H9 (cell line): ENCODE data around the gene CEP120. TPM values are rescaled to one million over a fixed set of nuclear protein-coding genes. Genes with fewer than 3 reads are reported as not detected.
"Not testable (repeated sequence)": the region's sequence is repeated elsewhere in the genome, so short reads cannot be mapped to it uniquely, and the experiment has no call there.

Source experiments
- DNase-seq: peaks from one replicate; pipeline ENCODE4 v3.0.0-alpha.2; 2017
- H2AFZ ChIP-seq: one replicate; pipeline ENCODE4 v1.6.1; 2013; ENCODE audit warnings: mild to moderate bottlenecking, low read length, control low read depth, moderate library complexity
- H2AK5ac ChIP-seq: 2 replicates; pipeline ENCODE4 v1.6.1; 2013; ENCODE audit warnings: low read length, control low read depth, mixed read lengths; ENCODE audit not compliant: insufficient read length
- H2BK120ac ChIP-seq: one replicate; pipeline ENCODE4 v1.6.1; 2013; ENCODE audit warnings: low read depth, mild to moderate bottlenecking, low read length, control low read depth, inconsistent platforms; ENCODE audit not compliant: poor library complexity, severe bottlenecking
- H2BK12ac ChIP-seq: 2 replicates; pipeline ENCODE4 v1.6.1; 2013; ENCODE audit warnings: low read length, control low read depth, mixed read lengths, low read depth; ENCODE audit not compliant: insufficient read length
- H2BK15ac ChIP-seq: 2 replicates; pipeline ENCODE4 v1.6.1; 2013; ENCODE audit warnings: low read depth, low read length, control low read depth
- H2BK20ac ChIP-seq: one replicate; pipeline ENCODE4 v1.6.1; 2013; ENCODE audit warnings: low read depth, mild to moderate bottlenecking, low read length, control low read depth, inconsistent platforms; ENCODE audit not compliant: poor library complexity, severe bottlenecking
- H2BK5ac ChIP-seq: 2 replicates; pipeline ENCODE4 v1.6.1; 2013; ENCODE audit warnings: low read length, control low read depth, mixed read lengths; ENCODE audit not compliant: insufficient read length
- H3K14ac ChIP-seq: 2 replicates; pipeline ENCODE4 v1.6.1; 2013; ENCODE audit warnings: low read length, control low read depth; ENCODE audit not compliant: insufficient read depth
- H3K18ac ChIP-seq: 2 replicates; pipeline ENCODE4 v1.6.1; 2013; ENCODE audit warnings: low read depth, mild to moderate bottlenecking, mixed read lengths, low read length, control low read depth; ENCODE audit not compliant: insufficient read length
- H3K23ac ChIP-seq: 2 replicates; pipeline ENCODE4 v1.6.1; 2013; ENCODE audit warnings: low read length, control low read depth, mixed read lengths, low read depth; ENCODE audit not compliant: insufficient read length
- H3K23me2 ChIP-seq: 2 replicates; pipeline ENCODE4 v1.6.1; 2013; ENCODE audit warnings: low read depth, mild to moderate bottlenecking, mixed read lengths, low read length, control low read depth; ENCODE audit not compliant: insufficient read length, poor library complexity, severe bottlenecking
- H3K27ac ChIP-seq: 2 replicates; pipeline ENCODE4 v1.5.1; 2013; ENCODE audit warnings: low read length, control low read depth, mixed read lengths, low read depth; ENCODE audit not compliant: insufficient read length
- H3K27me3 ChIP-seq: 2 replicates; pipeline ENCODE4 v1.6.1; 2013; ENCODE audit warnings: low read length, control low read depth, inconsistent platforms; ENCODE audit not compliant: insufficient read depth
- H3K4ac ChIP-seq: 2 replicates; pipeline ENCODE4 v1.6.1; 2013; ENCODE audit warnings: low read depth, mild to moderate bottlenecking, control low read depth, inconsistent platforms, low read length, moderate library complexity
- H3K4me1 ChIP-seq: 2 replicates; pipeline ENCODE4 v1.6.1; 2013; ENCODE audit warnings: low read length, control low read depth, inconsistent platforms; ENCODE audit not compliant: insufficient read depth
- H3K4me2 ChIP-seq: 2 replicates; pipeline ENCODE4 v1.6.1; 2013; ENCODE audit warnings: low read length, control low read depth, mixed read lengths; ENCODE audit not compliant: insufficient read length, insufficient read depth
- H3K56ac ChIP-seq: 2 replicates; pipeline ENCODE4 v1.6.1; 2013; ENCODE audit warnings: low read depth, mild to moderate bottlenecking, mixed read lengths, low read length, control low read depth; ENCODE audit not compliant: insufficient read length
- H3K79me1 ChIP-seq: 2 replicates; pipeline ENCODE4 v1.6.1; 2013; ENCODE audit warnings: low read depth, mild to moderate bottlenecking, moderate library complexity, low read length, control low read depth, inconsistent platforms; ENCODE audit not compliant: insufficient read depth, poor library complexity, severe bottlenecking
- H3K79me2 ChIP-seq: 2 replicates; pipeline ENCODE4 v1.6.1; 2013; ENCODE audit warnings: low read length, control low read depth, inconsistent platforms; ENCODE audit not compliant: insufficient read depth
- H3K9ac ChIP-seq: 2 replicates; pipeline ENCODE4 v1.6.1; 2013; ENCODE audit warnings: low read length, control low read depth, mixed read lengths; ENCODE audit not compliant: insufficient read length; ENCODE audit errors: extremely low read depth
- H3K9me3 ChIP-seq: one replicate; pipeline ENCODE4 v1.6.1; 2013; ENCODE audit warnings: low read depth, low read length, inconsistent platforms; ENCODE audit not compliant: control insufficient read depth
- H3T11ph ChIP-seq: one replicate; pipeline ENCODE4 v1.6.1; 2013; ENCODE audit warnings: mild to moderate bottlenecking, low read length, control low read depth, inconsistent platforms
- H4K20me1 ChIP-seq: one replicate; pipeline ENCODE4 v1.6.1; 2013; ENCODE audit not compliant: control insufficient read depth, insufficient read length, insufficient read depth
- H4K5ac ChIP-seq: 2 replicates; pipeline ENCODE4 v1.6.1; 2013; ENCODE audit warnings: low read depth, mild to moderate bottlenecking, mixed read lengths, low read length, control low read depth; ENCODE audit not compliant: insufficient read length
- H4K8ac ChIP-seq: replicated peaks from 2 replicates; pipeline ENCODE4 v1.6.1; 2013; ENCODE audit warnings: low read length, control low read depth, mixed read lengths, low read depth; ENCODE audit not compliant: insufficient read length
- H4K91ac ChIP-seq: 2 replicates; pipeline ENCODE4 v1.6.1; 2013; ENCODE audit warnings: low read depth, mild to moderate bottlenecking, moderate library complexity, mixed read lengths, low read length, control low read depth; ENCODE audit not compliant: insufficient read length
- H3K27ac Mint-ChIP-seq, 3 experiments: 2 replicates in 2 of 3; 3 replicates in 1 of 3; pipeline ENCODE4 v1.8.0; 2020 to 2021; ENCODE audit warnings: mixed read lengths in 3 of 3, mild to moderate bottlenecking in 1 of 3, moderate library complexity in 1 of 3
- H3K27me3 Mint-ChIP-seq: 2 replicates; pipeline ENCODE4 v1.8.0; 2021; ENCODE audit warnings: low read depth, mild to moderate bottlenecking, moderate library complexity, mixed read lengths
- H3K36me3 Mint-ChIP-seq, 3 experiments: 2 replicates in 2 of 3; 3 replicates in 1 of 3; pipeline ENCODE4 v1.8.0; 2020 to 2021; ENCODE audit warnings: low read depth in 3 of 3, mixed read lengths in 3 of 3; ENCODE audit not compliant: insufficient read depth in 1 of 3
- H3K4me1 Mint-ChIP-seq, 2 experiments: 2 replicates each; pipeline ENCODE4 v1.8.0; 2020; ENCODE audit warnings: mixed read lengths in 2 of 2
- H3K4me3 Mint-ChIP-seq, 2 experiments: 2 replicates in 1 of 2; 3 replicates in 1 of 2; pipeline ENCODE4 v1.8.0; 2020 to 2021; ENCODE audit warnings: mild to moderate bottlenecking in 2 of 2, mixed read lengths in 2 of 2, moderate library complexity in 1 of 2
- H3K9me3 Mint-ChIP-seq, 2 experiments: 2 replicates in 1 of 2; 3 replicates in 1 of 2; pipeline ENCODE4 v1.8.0; 2020; ENCODE audit warnings: mild to moderate bottlenecking in 2 of 2, mixed read lengths in 2 of 2, moderate library complexity in 1 of 2
- WGBS: extraction: QIAGEN DNeasy Blood & Tissue Kit; methylation state at CpG from one replicate; pipeline ENCODE4 v1.1.7; 2013; ENCODE audit warnings: missing lambda C conversion rate, low lambda C conversion rate, mixed read lengths; ENCODE audit not compliant: insufficient read length; ENCODE audit errors: extremely low coverage; 5-methylcytosine and 5-hydroxymethylcytosine counted together
- total RNA-seq: library from RNA; stranded (reverse); gene quantifications from 2 replicates; pipeline ENCODE4 v1.2.1, GENCODE V29; 2021
- TF ChIP-seq, protein P1 (sequence below): fragments of 200-600 bp; sonication (generic); conservative IDR thresholded peaks from 3 replicates; pipeline ENCODE4 v1.8.0; 2021; ENCODE audit warnings: antibody characterized with exemption, mild to moderate bottlenecking

Gene CEP120
- total RNA-seq, 1 experiment from 2014 or later: 22.5 TPM

DNA sequence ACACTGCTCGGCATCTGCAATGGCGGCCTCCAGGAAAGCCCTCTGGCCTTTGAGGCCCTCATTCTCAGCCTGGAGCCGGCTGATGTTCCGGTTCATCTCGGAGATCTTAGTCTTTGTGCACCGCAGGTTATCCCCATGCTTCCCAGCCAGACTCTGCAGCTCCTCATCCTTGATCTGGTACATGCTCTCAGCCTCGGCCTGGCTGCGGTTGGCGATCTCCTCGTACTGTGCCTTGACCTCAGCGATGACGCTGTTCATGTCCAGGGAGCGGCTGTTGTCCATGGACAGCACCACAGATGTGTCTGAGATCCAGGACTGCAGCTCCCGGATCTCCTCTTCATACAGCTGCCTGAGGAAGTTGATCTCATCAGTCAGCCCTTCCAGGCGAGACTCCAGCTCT, 21.9 kb downstream of the CEP120 start:
- H3K27ac Mint-ChIP-seq: no peak overlapping the region

DNA sequence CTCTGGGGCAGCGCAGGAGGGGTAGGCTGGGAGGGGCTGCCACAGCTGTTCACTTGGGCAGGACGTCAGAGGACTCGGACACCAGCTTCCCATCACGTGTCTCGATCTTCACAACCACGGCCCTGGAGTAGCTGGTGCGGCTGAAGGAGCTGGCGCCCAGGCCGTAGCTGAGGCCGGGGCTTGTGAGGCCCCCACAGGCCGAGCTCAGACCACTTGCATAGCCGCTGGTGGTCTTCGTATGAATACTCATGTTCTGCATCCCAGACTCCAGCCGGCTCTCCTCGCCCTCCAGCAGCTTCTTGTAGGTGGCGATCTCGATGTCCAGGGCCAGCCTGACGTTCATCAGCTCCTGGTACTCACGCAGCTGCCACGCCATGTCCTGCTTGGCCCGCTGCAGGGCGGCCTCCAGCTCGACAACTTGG, 22.3 kb downstream of the CEP120 start:
- H2AK5ac ChIP-seq, H4K91ac ChIP-seq, H3K56ac ChIP-seq, H3K14ac ChIP-seq, H3K9me3 ChIP-seq, H2BK12ac ChIP-seq, H3K79me2 ChIP-seq, H3K27me3 Mint-ChIP-seq, H3K9ac ChIP-seq, H3K4ac ChIP-seq, H4K5ac ChIP-seq, H2BK5ac ChIP-seq, H3K27me3 ChIP-seq, DNase-seq, H3K18ac ChIP-seq, H4K20me1 ChIP-seq, H3K4me2 ChIP-seq, H2AFZ ChIP-seq, H3T11ph ChIP-seq, H2BK15ac ChIP-seq, H3K23me2 ChIP-seq, H2BK20ac ChIP-seq, H3K79me1 ChIP-seq, H2BK120ac ChIP-seq, H3K9me3 Mint-ChIP-seq, H3K23ac ChIP-seq, H3K4me3 Mint-ChIP-seq, H4K8ac ChIP-seq, H3K27ac ChIP-seq, H3K27ac Mint-ChIP-seq, H3K4me1 Mint-ChIP-seq, H3K4me1 ChIP-seq: not testable (repeated sequence)
- WGBS: no CpG with 5 or more reads among the region's 23 CpGs
- H3K36me3 Mint-ChIP-seq: peaks cover 34 to 67% (median 40%) of the 10 kb centered on the region in 3 experiments; a peak in 6 of 7 replicates

More for the DNA sequence above, 21.9 kb downstream of the CEP120 start:
- no peak overlapping the region for H3K9ac ChIP-seq
- H3K27me3 ChIP-seq: no peaks in the 10 kb centered on the region
- H3K79me1 ChIP-seq: no peaks in the 10 kb centered on the region
- WGBS: no CpG with 5 or more reads among the region's 15 CpGs
- H3K9me3 ChIP-seq: no peaks in the 10 kb centered on the region
- no peaks in the 10 kb centered on the region for H3K27me3 Mint-ChIP-seq
- H3K36me3 Mint-ChIP-seq: peaks cover 33 to 65% (median 39%) of the 10 kb centered on the region in 3 experiments; a peak in 6 of 7 replicates
- H4K20me1 ChIP-seq: no peaks in the 10 kb centered on the region
- H3K27ac ChIP-seq: no peak overlapping the region
- no peak overlapping the region for H3K18ac ChIP-seq
- H3K23me2 ChIP-seq: peaks cover 5% of the 10 kb centered on the region
- no peak overlapping the region for H3T11ph ChIP-seq
- no peak overlapping the region for H2BK20ac ChIP-seq
- no peaks in the 10 kb centered on the region for H3K9me3 Mint-ChIP-seq
- no peak overlapping the region for H3K56ac ChIP-seq
- H2AFZ ChIP-seq: no peak overlapping the region
- H2BK120ac ChIP-seq: no peak overlapping the region
- no peaks in the 10 kb centered on the region for H3K79me2 ChIP-seq
- TF ChIP-seq, protein P1, sequence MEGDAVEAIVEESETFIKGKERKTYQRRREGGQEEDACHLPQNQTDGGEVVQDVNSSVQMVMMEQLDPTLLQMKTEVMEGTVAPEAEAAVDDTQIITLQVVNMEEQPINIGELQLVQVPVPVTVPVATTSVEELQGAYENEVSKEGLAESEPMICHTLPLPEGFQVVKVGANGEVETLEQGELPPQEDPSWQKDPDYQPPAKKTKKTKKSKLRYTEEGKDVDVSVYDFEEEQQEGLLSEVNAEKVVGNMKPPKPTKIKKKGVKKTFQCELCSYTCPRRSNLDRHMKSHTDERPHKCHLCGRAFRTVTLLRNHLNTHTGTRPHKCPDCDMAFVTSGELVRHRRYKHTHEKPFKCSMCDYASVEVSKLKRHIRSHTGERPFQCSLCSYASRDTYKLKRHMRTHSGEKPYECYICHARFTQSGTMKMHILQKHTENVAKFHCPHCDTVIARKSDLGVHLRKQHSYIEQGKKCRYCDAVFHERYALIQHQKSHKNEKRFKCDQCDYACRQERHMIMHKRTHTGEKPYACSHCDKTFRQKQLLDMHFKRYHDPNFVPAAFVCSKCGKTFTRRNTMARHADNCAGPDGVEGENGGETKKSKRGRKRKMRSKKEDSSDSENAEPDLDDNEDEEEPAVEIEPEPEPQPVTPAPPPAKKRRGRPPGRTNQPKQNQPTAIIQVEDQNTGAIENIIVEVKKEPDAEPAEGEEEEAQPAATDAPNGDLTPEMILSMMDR: no peak
- no peak overlapping the region for H3K4ac ChIP-seq
- no peak overlapping the region for H3K4me2 ChIP-seq
- H2BK12ac ChIP-seq: no peak overlapping the region
- H2BK15ac ChIP-seq: no peak overlapping the region
- H2AK5ac ChIP-seq: no peak overlapping the region
- no peak overlapping the region for H3K23ac ChIP-seq
- no peaks in the 10 kb centered on the region for H3K4me1 ChIP-seq
- H3K14ac ChIP-seq: no peak overlapping the region
- no peak overlapping the region for H4K91ac ChIP-seq
- DNase-seq: no peak
- no peak overlapping the region for H4K8ac ChIP-seq
- H4K5ac ChIP-seq: no peak overlapping the region
- no peak overlapping the region for H2BK5ac ChIP-seq
- H3K4me1 Mint-ChIP-seq: peaks cover 5 to 9% of the 10 kb centered on the region in 2 experiments
- no peak overlapping the region for H3K4me3 Mint-ChIP-seq
